LNCaP clone FGC (cell line): ENCODE data around the gene CEACAM4.
A peak's percentile ranks its signal among the peaks of the same experiment; 100 is the strongest.

Source experiments
- DNase-seq: peaks from one replicate; pipeline ENCODE4 v3.0.0-alpha.2; 2011; ENCODE audit warnings: low read depth
- H3K4me3 ChIP-seq: 2 replicates; pipeline ENCODE4 v1.5.1; 2011; ENCODE audit warnings: mild to moderate bottlenecking, low read depth, low read length, control low read depth
- TF ChIP-seq, protein P1 (sequence below): IDR thresholded peaks from 2 replicates; pipeline ENCODE4 v1.5.1; 2012; ENCODE audit warnings: mild to moderate bottlenecking; ENCODE audit not compliant: control insufficient read depth, insufficient read depth; ENCODE audit errors: extremely low read depth

CEACAM4 gene

DNA sequence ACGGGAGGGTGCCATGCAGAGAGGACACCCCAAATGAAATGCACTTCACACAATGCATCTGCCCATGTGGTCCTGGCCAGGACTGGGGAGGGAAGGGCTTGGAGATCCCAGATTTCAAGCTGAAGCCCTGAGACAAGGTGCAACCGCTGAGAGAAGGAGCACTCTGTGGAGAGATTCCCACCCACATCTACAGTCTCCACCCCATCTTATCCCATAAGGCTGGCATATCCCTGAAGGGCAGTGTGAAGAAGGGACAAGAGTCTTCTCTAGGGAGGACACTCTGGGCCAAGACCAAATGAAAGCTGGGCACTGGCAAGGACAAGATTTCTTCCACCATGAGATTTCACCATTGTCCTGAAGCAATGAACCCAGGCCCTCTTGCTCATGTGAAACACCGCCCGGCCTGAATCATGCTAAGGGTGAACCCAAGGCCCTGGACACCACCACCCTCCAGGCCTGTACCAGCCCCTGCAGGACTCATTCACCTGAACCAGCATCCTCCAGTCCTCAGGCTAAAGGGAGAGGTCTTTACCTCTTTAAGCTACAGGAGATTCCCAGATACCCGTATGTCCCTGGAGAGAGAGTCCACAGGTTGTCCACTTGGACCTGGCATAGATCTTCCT lies 20.5 kb downstream of the CEACAM4 start:
- no peak overlapping the region for H3K4me3 ChIP-seq
- TF ChIP-seq, protein P1, sequence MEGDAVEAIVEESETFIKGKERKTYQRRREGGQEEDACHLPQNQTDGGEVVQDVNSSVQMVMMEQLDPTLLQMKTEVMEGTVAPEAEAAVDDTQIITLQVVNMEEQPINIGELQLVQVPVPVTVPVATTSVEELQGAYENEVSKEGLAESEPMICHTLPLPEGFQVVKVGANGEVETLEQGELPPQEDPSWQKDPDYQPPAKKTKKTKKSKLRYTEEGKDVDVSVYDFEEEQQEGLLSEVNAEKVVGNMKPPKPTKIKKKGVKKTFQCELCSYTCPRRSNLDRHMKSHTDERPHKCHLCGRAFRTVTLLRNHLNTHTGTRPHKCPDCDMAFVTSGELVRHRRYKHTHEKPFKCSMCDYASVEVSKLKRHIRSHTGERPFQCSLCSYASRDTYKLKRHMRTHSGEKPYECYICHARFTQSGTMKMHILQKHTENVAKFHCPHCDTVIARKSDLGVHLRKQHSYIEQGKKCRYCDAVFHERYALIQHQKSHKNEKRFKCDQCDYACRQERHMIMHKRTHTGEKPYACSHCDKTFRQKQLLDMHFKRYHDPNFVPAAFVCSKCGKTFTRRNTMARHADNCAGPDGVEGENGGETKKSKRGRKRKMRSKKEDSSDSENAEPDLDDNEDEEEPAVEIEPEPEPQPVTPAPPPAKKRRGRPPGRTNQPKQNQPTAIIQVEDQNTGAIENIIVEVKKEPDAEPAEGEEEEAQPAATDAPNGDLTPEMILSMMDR, result no peak
- no peak for DNase-seq

DNA sequence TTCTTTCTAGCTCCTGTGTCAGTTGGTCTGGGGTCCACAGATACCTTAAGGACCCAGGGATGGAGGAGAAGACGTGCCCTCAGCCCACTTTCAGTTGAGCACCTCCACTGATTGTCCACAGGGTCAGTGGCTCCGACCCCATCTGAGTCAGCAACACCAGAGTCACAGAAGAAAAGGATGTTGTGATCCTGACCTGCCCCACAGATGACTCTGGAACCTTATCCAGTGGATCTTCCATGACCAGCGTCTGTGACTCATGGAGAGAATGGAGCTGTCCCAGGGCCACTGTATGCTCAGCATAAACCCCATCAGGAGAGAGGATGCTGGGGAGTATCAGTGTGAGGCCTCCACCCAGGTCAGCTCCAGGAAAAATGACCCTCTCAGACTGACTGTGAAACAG lies 22.0 kb downstream of the CEACAM4 start:
- TF ChIP-seq, protein P1, result no peak
- DNase-seq, result no peak

DNA sequence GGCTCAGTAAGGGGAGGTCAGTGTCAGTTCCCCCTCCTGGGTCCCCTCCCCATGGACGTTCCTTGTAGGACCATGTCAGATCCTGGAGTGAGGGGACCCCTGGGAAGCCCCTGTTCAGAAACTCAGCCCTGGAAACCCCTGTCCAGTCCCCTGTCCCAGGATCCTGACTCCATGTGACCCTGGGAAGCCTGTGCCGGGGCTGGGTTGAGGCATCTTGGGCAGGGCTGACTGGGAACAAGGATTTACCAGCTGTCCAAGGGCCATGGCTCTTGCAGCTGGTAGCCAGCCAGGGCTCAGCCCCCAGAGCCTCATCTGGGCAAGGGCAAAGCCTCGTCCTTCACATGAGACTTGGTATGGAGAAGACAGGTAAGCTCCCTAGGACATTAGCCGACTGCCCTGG lies 25.1 kb downstream of the CEACAM4 start:
- no peak overlapping the region for H3K4me3 ChIP-seq
- no peak for DNase-seq
- TF ChIP-seq, protein P1, result no peak

More for the DNA sequence above, 22.0 kb downstream of the CEACAM4 start:
- no peak overlapping the region for H3K4me3 ChIP-seq

DNA sequence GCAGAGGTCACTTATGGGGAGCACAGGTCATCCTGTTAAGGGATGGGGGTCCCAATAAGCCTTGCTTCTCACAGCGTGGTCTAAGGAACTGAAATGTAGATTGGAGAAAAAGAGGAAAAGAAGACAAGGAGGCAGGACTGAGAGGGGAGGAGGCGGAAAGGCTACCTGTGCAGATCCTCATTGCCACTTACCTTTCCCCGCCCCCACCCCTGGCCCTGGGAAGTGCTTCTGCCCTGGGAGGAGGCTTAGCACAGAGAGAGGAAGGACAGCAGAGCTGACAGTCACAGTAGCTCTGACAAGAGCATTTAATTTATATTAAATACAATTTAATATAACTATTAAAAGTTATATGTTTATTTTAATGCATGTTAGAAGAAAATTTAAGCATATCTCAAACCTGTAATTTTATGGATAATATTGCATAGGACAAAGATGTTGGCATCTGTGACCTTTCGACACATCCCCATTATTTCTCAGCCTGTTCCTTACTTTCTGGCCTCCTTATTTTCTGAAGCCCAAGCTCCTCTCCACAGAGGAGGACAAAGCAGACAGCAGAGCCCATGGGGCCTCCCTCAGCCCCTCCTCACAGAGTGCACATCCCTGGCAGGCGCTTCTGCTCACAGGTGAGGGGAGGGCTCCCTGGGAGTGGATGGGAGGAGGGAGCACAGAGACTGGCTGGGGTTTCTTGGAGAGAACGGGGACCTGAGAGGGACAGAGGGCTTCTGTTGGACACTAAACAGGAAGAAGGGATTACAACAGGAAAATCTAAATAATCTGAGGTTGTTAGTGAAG lies 27.5 kb downstream of the CEACAM4 start:
- no peak overlapping the region for H3K4me3 ChIP-seq

DNA sequence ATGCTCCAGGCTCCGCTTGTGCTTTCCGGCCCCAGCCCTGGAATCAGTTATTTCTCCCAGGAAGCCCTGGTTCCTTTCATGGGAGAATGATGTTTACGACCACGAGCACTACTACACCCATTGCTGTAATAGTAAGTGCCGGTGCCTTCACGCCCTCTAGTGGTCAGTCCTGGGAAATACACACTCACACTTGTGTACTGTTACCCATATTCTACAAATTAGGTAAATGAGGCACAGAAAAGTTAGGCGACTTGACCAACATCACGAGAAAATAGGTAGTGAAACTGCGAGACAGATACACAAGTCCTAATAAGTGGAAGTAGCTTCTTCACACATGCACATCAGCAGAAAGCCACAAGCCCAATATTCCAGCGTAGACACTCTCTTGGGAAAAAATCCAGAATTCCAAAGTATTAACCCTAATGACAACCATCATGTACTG lies 29.3 kb downstream of the CEACAM4 start:
- TF ChIP-seq, protein P1, result peak; percentile 82
- H3K4me3 ChIP-seq, result no peak overlapping the region
- DNase-seq, result no peak

More for the DNA sequence above, 27.5 kb downstream of the CEACAM4 start:
- TF ChIP-seq, protein P1, result no peak
- no peak for DNase-seq

DNA sequence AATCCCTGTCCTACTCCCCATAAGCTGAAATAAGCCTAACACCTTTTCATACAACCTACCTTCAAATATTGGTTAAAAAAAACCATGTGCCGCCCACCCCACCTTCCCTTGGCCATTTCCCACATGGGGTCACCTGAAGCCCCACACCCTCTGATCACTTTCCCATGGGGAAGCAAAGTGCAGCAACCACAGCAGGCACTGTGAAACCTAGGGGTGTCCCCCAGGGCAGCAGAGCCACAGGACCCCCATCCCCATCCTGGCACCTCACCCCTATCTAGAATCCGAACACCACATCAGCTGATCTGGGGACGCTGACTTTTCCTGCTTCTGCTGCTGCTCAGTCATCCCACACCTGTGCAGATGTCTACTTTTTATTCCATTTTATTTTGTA lies 31.0 kb downstream of the CEACAM4 start:
- H3K4me3 ChIP-seq, result no peak overlapping the region
- DNase-seq, result no peak
- TF ChIP-seq, protein P1, result no peak
